Measurements from ENCODE around the gene CDK19.
"Not testable (repeated sequence)": the region's sequence is repeated elsewhere in the genome, so short reads cannot be mapped to it uniquely, and the experiment has no call there.

Gene CDK19

DNA sequence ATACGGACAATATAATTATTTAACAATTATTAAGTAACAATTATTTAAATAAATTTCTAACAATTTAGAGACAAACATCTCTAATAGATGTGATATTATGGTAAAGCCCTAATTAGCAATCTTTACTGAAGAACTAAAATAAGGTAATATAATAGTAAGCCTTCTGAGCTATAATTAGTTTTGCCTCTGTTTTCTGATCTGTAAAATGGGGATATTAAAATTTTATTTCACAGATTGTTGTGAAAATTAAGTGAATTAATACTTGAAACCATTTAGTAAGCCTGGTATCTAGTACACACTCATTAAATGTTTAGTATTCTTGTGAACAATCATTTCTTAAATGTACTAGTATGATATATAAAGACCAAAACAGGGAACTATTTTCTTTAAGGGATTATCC lies 70.3 kb downstream of the CDK19 start:
- no peak overlapping the region for H3K27ac ChIP-seq (ENCODE audit: insufficient read depth, low read length, poor library complexity, severe bottlenecking)
- no peak overlapping the region for H3K4me3 ChIP-seq (ENCODE audit: insufficient read depth, low read depth, low read length, poor library complexity, severe bottlenecking)
- H3K4me1 ChIP-seq (ENCODE audit: control insufficient read depth, insufficient read depth, low read length, poor library complexity, severe bottlenecking) = no peaks in the 10 kb centered on the region
- H3K9me3 ChIP-seq (ENCODE audit: control insufficient read depth, low read length) = peaks cover 7% of the 10 kb centered on the region
- no peak for DNase-seq
- no peaks in the 10 kb centered on the region for H3K27me3 ChIP-seq (replicated peaks; ENCODE audit: control insufficient read depth, insufficient read depth, low read length, poor library complexity, severe bottlenecking)
- H3K36me3 ChIP-seq (ENCODE audit: control insufficient read depth, insufficient read depth, low read length) = peaks cover 4% of the 10 kb centered on the region

DNA sequence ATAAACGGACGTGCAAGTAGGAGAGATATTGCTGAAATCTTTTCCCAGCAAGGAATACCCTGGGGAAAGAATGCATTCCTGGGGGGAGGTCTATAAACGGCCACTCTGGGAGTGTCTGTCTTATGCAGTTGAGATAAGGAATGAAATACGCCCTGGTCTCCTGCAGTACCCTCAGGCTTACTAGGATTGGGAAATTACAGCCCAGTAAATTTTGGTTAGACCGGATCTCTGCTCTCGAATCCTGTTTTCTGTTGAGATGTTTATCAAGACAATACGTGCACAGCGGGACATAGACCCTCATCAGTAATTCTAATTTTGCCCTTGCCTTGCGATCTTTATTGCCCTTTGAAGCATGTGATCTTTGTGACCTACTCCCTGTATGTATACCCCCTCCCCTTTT lies 72.7 kb downstream of the CDK19 start:
- not testable (repeated sequence) for DNase-seq; H3K9me3 ChIP-seq (ENCODE audit: control insufficient read depth, low read length); H3K36me3 ChIP-seq (ENCODE audit: control insufficient read depth, insufficient read depth, low read length); H3K27ac ChIP-seq (ENCODE audit: insufficient read depth, low read length, poor library complexity, severe bottlenecking); H3K4me3 ChIP-seq (ENCODE audit: insufficient read depth, low read depth, low read length, poor library complexity, severe bottlenecking); H3K27me3 ChIP-seq (replicated peaks; ENCODE audit: control insufficient read depth, insufficient read depth, low read length, poor library complexity, severe bottlenecking); H3K4me1 ChIP-seq (ENCODE audit: control insufficient read depth, insufficient read depth, low read length, poor library complexity, severe bottlenecking)

DNA sequence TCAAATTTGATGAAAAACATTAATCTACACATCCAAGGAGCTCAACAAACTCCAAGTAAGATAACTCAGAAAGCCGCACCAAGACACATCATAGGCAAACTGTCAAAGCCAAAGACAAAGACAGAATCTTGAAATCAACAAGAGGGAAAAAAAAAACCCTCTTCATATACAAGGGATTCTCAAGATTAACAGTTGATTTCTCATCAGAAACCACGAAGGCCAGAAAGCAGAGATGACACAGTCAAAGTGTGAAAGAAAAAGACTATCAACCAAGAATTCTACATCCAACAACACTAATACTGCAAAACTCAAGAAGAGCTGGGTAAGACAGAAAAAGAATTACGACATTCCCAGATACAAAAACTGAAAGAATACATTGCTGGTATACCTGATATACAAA lies 73.8 kb downstream of the CDK19 start:
- Histone ChIP-seq H3K4me3 (ENCODE audit: insufficient read depth, low read depth, low read length, poor library complexity, severe bottlenecking) (no peak overlapping the region), H3K4me1 (ENCODE audit: control insufficient read depth, insufficient read depth, low read length, poor library complexity, severe bottlenecking) (no peaks in the 10 kb centered on the region), H3K36me3 (ENCODE audit: control insufficient read depth, insufficient read depth, low read length) (peaks cover 4% of the 10 kb centered on the region), H3K27ac (ENCODE audit: insufficient read depth, low read length, poor library complexity, severe bottlenecking) (no peak overlapping the region), H3K9me3 (ENCODE audit: control insufficient read depth, low read length) (peaks cover 7% of the 10 kb centered on the region), H3K27me3 (replicated peaks; ENCODE audit: control insufficient read depth, insufficient read depth, low read length, poor library complexity, severe bottlenecking) (no peaks in the 10 kb centered on the region)
- DNase-seq = no peak

DNA sequence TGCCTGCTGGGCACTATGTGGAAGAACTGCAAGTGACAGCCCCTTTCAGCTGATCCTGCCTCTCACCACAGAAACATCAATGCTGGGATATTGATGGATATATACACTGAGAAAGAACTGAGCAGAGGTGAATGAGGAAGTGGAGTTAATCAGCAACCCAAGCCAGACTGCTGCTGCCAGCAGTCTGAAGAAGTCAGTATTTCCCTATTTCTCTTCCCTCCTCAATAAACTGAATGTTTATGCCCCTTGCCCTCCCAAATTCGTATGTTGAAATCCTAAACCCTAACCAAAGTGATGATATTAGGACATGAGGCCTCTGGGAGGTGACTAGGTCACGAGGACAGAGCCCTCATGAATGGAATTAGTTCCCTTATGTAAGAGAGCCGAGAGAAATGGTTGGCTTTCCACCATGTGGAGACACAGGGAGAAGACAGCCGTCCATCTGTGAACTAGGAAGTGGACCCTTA lies 76.3 kb downstream of the CDK19 start:
- Histone ChIP-seq H3K9me3 (ENCODE audit: control insufficient read depth, low read length) (peaks cover 7% of the 10 kb centered on the region), H3K4me1 (ENCODE audit: control insufficient read depth, insufficient read depth, low read length, poor library complexity, severe bottlenecking) (no peaks in the 10 kb centered on the region), H3K36me3 (ENCODE audit: control insufficient read depth, insufficient read depth, low read length) (peaks cover 4% of the 10 kb centered on the region), H3K27me3 (replicated peaks; ENCODE audit: control insufficient read depth, insufficient read depth, low read length, poor library complexity, severe bottlenecking) (no peaks in the 10 kb centered on the region), H3K4me3 (ENCODE audit: insufficient read depth, low read depth, low read length, poor library complexity, severe bottlenecking) (no peak overlapping the region), H3K27ac (ENCODE audit: insufficient read depth, low read length, poor library complexity, severe bottlenecking) (no peak overlapping the region)
- no peak for DNase-seq

DNA sequence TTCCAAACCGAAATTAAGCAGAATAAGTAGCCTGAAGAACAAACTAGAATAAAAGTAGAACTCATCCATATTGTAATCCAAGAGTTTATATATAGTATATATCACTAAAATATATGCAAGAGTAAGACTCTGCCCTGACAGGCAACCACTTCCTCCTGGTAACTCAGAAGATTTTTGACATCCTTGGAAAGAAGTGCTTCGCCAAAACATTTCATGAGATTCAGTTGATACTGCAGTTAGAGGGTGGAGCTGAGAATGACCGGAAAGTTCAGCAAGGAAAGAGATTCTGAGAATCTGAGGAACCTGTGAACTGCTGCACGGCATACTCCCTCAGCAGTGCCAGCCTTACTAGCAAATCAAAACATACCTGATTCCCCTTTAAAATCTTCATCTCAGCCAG lies 79.6 kb downstream of the CDK19 start:
- no peak for DNase-seq

DNA sequence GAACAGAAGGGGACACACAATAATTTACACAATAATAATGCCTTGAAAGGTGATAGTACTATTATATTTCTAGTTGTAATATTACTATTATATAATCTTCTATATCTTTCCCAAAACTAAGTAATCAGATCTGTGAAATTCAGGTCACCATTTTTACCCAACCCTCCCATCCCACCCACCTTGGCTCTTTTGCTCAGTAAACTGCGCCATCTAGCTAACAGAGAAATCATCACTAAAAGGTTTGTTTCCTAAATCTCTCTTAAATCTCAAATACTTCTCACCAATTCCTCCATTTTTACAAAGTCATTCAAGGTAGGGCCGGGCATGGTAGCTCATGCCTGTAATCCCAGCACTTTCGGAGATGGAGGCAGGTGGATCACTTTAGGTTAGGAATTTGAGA lies 83.4 kb downstream of the CDK19 start:
- no peaks in the 10 kb centered on the region for H3K9me3 ChIP-seq (ENCODE audit: control insufficient read depth, low read length)
- DNase-seq = no peak

More for the DNA sequence above, 79.6 kb downstream of the CDK19 start:
- Histone ChIP-seq H3K27ac (ENCODE audit: insufficient read depth, low read length, poor library complexity, severe bottlenecking) (no peak overlapping the region), H3K4me1 (ENCODE audit: control insufficient read depth, insufficient read depth, low read length, poor library complexity, severe bottlenecking) (no peaks in the 10 kb centered on the region), H3K27me3 (replicated peaks; ENCODE audit: control insufficient read depth, insufficient read depth, low read length, poor library complexity, severe bottlenecking) (no peaks in the 10 kb centered on the region), H3K4me3 (ENCODE audit: insufficient read depth, low read depth, low read length, poor library complexity, severe bottlenecking) (no peak overlapping the region), H3K9me3 (ENCODE audit: control insufficient read depth, low read length) (no peaks in the 10 kb centered on the region), H3K36me3 (ENCODE audit: control insufficient read depth, insufficient read depth, low read length) (no peaks in the 10 kb centered on the region)

DNA sequence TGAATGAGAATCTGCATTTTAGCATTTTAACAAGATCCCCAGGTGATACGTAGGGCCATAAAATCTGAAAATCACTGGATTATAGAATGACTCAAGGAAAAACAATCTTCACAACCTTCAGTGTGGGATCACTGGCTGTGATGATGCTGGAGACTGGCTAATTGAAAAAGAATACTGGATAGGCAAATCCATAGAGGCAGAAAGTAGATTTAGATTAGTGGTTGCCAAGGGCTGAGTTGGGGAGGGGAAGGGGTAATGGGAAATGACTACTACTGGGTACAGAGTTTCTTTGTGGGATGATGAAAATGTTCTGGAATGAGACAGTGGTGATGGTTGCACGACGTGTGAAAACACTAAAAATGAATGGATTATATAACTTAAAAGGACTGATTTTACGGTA lies 84.1 kb downstream of the CDK19 start:
- Histone ChIP-seq H3K36me3 (ENCODE audit: control insufficient read depth, insufficient read depth, low read length) (no peaks in the 10 kb centered on the region), H3K27ac (ENCODE audit: insufficient read depth, low read length, poor library complexity, severe bottlenecking) (no peak overlapping the region), H3K9me3 (ENCODE audit: control insufficient read depth, low read length) (no peaks in the 10 kb centered on the region), H3K4me1 (ENCODE audit: control insufficient read depth, insufficient read depth, low read length, poor library complexity, severe bottlenecking) (no peaks in the 10 kb centered on the region), H3K4me3 (ENCODE audit: insufficient read depth, low read depth, low read length, poor library complexity, severe bottlenecking) (no peak overlapping the region), H3K27me3 (replicated peaks; ENCODE audit: control insufficient read depth, insufficient read depth, low read length, poor library complexity, severe bottlenecking) (no peaks in the 10 kb centered on the region)
- DNase-seq = no peak

More for the DNA sequence above, 83.4 kb downstream of the CDK19 start:
- H3K4me3 ChIP-seq (ENCODE audit: insufficient read depth, low read depth, low read length, poor library complexity, severe bottlenecking) = no peak overlapping the region
- no peaks in the 10 kb centered on the region for H3K4me1 ChIP-seq (ENCODE audit: control insufficient read depth, insufficient read depth, low read length, poor library complexity, severe bottlenecking)
- H3K27me3 ChIP-seq (replicated peaks; ENCODE audit: control insufficient read depth, insufficient read depth, low read length, poor library complexity, severe bottlenecking) = no peaks in the 10 kb centered on the region
- no peaks in the 10 kb centered on the region for H3K36me3 ChIP-seq (ENCODE audit: control insufficient read depth, insufficient read depth, low read length)
- no peak overlapping the region for H3K27ac ChIP-seq (ENCODE audit: insufficient read depth, low read length, poor library complexity, severe bottlenecking)

DNA sequence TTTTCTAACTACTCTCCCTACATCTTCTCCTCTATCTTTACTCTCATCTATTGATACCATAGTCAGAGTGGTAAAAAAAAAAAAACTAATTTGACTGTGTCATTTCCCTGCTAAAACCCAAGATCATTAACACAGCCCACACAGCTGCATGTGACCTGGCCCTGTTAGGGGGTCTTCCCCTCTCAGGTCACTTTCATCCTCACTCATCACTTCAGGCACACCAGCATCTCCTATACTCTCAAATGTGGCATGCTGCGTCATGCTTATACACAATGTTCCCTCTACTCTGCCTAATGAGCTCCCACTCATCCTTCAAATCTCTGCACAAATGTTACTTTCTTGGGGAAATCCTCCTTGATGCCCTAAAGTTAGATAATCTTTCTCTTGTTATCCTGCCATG lies 86.8 kb downstream of the CDK19 start:
- H3K9me3 ChIP-seq (ENCODE audit: control insufficient read depth, low read length) = no peaks in the 10 kb centered on the region
- no peaks in the 10 kb centered on the region for H3K36me3 ChIP-seq (ENCODE audit: control insufficient read depth, insufficient read depth, low read length)
- H3K27ac ChIP-seq (ENCODE audit: insufficient read depth, low read length, poor library complexity, severe bottlenecking) = no peak overlapping the region
- H3K4me1 ChIP-seq (ENCODE audit: control insufficient read depth, insufficient read depth, low read length, poor library complexity, severe bottlenecking) = no peaks in the 10 kb centered on the region
- no peak for DNase-seq
- no peaks in the 10 kb centered on the region for H3K27me3 ChIP-seq (replicated peaks; ENCODE audit: control insufficient read depth, insufficient read depth, low read length, poor library complexity, severe bottlenecking)
- H3K4me3 ChIP-seq (ENCODE audit: insufficient read depth, low read depth, low read length, poor library complexity, severe bottlenecking) = no peak overlapping the region

DNA sequence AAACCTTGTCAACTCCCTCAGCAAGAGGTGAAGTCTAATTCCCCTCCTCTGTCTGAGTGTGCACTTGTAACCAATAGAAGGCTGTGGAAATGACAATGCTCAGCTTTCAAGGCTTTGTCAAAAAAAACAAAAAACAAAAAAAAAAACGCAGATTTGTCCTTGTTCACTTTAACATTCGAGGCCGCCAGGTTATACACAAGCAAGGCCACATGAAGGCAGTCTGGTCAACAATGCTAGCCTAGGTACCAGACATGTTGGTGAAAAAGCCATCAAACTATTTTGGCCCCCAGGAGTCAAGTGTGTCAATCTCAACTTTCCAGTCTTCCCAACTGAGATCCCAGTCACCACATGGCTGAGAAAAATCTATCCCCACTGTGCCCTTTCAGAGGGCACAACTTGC lies 92.3 kb downstream of the CDK19 start:
- no peak overlapping the region for H3K27ac ChIP-seq (ENCODE audit: insufficient read depth, low read length, poor library complexity, severe bottlenecking)
- H3K9me3 ChIP-seq (ENCODE audit: control insufficient read depth, low read length) = no peaks in the 10 kb centered on the region
- no peaks in the 10 kb centered on the region for H3K27me3 ChIP-seq (replicated peaks; ENCODE audit: control insufficient read depth, insufficient read depth, low read length, poor library complexity, severe bottlenecking)
- no peaks in the 10 kb centered on the region for H3K4me1 ChIP-seq (ENCODE audit: control insufficient read depth, insufficient read depth, low read length, poor library complexity, severe bottlenecking)
- no peak for DNase-seq
- H3K4me3 ChIP-seq (ENCODE audit: insufficient read depth, low read depth, low read length, poor library complexity, severe bottlenecking) = no peak overlapping the region
- no peaks in the 10 kb centered on the region for H3K36me3 ChIP-seq (ENCODE audit: control insufficient read depth, insufficient read depth, low read length)

DNA sequence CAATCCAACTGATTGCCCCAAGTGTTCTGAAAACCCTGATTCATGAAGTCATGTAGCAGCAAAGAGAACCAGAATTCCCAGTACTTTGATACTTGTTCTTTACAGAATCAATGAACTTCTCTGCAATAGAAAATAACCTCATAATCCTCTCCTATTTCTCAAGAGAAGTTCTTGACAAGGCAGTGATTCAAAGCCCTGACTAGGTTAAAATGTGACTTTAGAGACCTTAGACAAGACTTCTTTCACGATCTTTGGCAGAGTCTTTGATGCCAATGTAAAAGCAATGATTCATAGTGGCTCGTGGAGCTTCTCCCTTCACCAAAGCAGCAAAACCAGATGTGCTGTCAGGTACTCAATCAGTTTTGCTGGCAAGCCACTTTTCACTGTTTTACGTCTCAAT lies 95.2 kb downstream of the CDK19 start:
- H3K4me3 ChIP-seq (ENCODE audit: insufficient read depth, low read depth, low read length, poor library complexity, severe bottlenecking) = no peak overlapping the region
- no peaks in the 10 kb centered on the region for H3K9me3 ChIP-seq (ENCODE audit: control insufficient read depth, low read length)
- no peak overlapping the region for H3K27ac ChIP-seq (ENCODE audit: insufficient read depth, low read length, poor library complexity, severe bottlenecking)
- H3K36me3 ChIP-seq (ENCODE audit: control insufficient read depth, insufficient read depth, low read length) = no peaks in the 10 kb centered on the region
- no peaks in the 10 kb centered on the region for H3K4me1 ChIP-seq (ENCODE audit: control insufficient read depth, insufficient read depth, low read length, poor library complexity, severe bottlenecking)
- no peak for DNase-seq
- no peaks in the 10 kb centered on the region for H3K27me3 ChIP-seq (replicated peaks; ENCODE audit: control insufficient read depth, insufficient read depth, low read length, poor library complexity, severe bottlenecking)

DNA sequence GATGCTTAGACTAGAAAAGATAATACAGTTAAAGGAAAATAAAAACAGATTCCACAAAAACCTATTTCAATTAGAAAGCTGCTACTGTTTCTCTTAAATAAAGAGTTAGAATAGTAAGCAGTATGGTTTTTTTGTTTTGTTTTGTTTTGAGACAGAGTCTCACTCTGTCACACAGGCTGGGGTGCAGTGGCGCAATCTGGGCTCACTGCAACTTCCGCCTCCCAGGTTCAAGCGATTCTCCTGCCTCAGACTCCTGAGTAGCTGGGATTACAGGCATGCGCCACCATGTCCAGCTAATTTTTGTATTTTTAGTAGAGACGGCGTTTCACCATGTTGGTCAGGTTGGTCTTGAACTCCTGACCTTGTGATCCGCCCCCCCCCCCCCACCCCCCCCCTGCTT lies 95.7 kb downstream of the CDK19 start:
- H3K4me1 ChIP-seq (ENCODE audit: control insufficient read depth, insufficient read depth, low read length, poor library complexity, severe bottlenecking); H3K4me3 ChIP-seq (ENCODE audit: insufficient read depth, low read depth, low read length, poor library complexity, severe bottlenecking); H3K36me3 ChIP-seq (ENCODE audit: control insufficient read depth, insufficient read depth, low read length); H3K27ac ChIP-seq (ENCODE audit: insufficient read depth, low read length, poor library complexity, severe bottlenecking); H3K9me3 ChIP-seq (ENCODE audit: control insufficient read depth, low read length); H3K27me3 ChIP-seq (replicated peaks; ENCODE audit: control insufficient read depth, insufficient read depth, low read length, poor library complexity, severe bottlenecking); DNase-seq: not testable (repeated sequence)
